Right lung (tissue), 5 donors: ENCODE data around the gene PHF21A. TPM values are rescaled to one million over a fixed set of nuclear protein-coding genes. Genes with fewer than 3 reads are reported as not detected.
A peak's percentile ranks its signal among the peaks of the same experiment; 100 is the strongest.
"Not testable (repeated sequence)": the region's sequence is repeated elsewhere in the genome, so short reads cannot be mapped to it uniquely, and the experiment has no call there.

ENCODE experiments used
- DNase-seq, 2 donors: peaks; one replicate each; pipeline ENCODE4 v3.0.0-alpha.2; 2013
- polyA plus RNA-seq, 5 donors: library from polyadenylated mRNA; unstranded; fragments of 120-200 nt; gene quantifications; one replicate each; pipeline versions ENCODE4 v1.2.1 to v1.2.3, GENCODE V29; 2013; ENCODE audit warnings: inconsistent platforms in 1 of 5, low replicate concordance in 1 of 5; ENCODE audit not compliant: insufficient read length in 5 of 5, insufficient read depth in 1 of 5

The PHF21A gene
- polyA plus RNA-seq, 5 donors = 51.5 to 68.4 (median 64.1) TPM

DNA sequence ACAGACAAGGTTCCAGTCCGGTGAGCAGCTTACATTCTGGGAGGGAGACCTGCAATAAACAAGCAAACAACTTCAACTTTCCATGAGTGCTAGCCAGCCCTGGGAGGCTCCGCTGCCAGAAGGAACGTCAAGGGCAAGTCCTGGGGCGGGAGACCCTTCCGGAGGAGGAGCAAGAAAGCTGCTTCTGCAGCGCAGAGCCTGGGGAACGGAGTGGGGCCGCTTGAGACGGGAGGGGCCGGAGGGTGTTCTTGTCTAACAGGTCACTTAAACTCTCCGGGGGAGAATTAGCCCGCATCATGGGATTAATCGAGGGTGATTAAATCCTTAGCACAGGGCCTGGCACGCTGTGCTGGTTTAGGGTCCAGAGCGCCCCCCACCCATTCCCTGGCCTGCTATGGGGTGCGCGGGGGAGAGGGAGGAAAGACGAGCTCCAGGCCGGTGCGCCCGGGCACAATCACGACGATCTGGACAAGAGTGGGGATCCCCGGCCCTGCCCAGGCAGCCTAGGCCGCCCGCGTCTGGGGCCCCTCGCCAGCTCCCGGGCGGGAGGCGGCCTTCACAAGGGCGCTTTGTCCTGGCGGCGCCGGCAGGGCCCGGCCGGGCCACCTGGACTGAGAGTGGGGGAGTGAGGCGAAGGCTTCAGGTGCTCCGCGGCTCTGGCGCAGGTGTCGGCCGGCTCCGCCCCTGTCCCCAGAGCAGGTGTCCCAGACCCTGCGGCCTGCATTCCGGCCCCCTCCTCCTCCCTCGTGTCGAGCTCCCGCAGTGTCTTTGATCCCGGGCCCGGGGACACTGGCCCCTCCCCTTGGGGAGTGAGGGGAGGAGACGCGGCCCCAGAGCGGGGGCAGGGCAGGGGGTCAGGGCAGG is 199.5 kb downstream of the PHF21A start:
- peak; percentile 59 to 76 for DNase-seq

DNA sequence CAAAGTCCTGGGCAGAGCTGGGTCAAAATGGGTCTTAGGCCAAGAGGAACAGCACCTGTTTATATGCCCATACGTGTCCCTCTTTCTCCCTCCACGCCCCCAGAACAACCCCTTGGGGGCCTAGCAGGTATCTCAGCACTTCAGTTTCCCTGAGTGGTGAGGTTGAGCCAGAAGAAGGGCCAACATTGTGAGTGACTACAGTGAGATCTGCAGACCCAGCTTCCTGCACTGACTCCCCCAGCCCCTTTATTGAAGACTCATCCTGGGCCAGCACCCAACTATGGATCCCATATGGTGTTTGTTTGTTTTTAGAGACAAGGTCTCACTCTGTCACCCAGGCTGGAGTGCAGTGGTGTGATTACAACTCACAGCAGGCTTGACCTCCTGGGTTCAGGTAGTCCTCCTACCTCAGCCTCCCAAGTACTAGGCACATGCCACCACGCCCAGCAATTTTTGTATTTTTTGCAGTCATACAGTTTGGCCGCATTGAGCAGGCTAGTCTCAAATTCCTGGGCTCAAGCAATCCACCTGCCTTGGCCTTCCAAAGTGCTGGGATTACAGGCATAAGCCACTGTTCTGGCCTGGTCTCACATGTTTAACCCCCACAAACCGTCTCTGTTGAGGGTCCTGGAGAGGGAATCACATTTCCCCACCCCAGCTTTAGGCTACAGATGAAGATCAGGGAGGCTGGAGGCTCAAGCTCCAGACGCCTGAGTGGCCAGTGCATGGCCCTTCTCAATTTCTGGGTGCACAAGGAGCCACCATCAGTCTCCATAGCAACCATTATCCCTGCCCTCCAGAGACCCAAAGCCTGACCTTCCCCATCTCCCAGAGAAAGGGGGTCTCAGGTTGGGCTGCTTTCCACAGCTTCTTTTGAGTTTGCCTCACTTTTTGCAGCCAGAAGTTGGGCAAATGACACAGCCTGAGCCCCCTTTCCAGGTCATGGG is 200.4 kb downstream of the PHF21A start:
- no peak for DNase-seq

DNA sequence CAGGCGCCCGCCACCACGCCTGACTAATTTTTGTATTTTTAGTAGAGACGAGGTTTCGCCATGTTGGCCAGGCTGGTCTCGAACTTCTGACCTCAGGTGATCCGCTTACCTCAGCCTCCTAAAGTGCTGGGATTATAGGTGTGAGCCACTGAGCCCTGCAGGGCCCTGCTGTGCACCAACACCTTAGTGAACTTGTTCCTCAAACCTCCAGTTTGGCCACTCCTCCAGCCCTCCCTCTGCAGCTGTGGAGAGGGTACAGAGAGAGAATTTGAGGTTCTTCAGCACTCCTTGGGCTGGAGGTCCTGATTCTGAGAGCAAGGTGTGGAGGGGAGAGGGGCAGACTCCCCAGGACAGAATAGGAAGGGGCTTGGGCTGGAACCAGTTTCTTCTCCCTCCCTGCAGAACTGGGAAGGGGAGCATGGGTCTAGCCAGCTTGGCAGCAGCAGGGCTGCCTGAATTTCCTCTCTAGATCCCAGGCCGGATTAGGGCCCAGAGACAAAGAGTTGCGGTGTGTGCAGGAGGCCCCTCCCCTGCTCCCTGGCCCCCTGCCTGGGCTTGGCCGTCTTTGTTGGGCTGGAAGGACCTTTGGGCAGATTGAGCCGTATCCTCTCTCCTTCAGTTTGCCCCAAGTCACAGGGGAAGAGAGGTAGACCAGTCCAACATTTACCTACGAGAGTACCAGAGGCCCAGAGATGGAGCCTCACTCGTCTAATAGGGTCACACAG is 201.3 kb downstream of the PHF21A start:
- no peak for DNase-seq

DNA sequence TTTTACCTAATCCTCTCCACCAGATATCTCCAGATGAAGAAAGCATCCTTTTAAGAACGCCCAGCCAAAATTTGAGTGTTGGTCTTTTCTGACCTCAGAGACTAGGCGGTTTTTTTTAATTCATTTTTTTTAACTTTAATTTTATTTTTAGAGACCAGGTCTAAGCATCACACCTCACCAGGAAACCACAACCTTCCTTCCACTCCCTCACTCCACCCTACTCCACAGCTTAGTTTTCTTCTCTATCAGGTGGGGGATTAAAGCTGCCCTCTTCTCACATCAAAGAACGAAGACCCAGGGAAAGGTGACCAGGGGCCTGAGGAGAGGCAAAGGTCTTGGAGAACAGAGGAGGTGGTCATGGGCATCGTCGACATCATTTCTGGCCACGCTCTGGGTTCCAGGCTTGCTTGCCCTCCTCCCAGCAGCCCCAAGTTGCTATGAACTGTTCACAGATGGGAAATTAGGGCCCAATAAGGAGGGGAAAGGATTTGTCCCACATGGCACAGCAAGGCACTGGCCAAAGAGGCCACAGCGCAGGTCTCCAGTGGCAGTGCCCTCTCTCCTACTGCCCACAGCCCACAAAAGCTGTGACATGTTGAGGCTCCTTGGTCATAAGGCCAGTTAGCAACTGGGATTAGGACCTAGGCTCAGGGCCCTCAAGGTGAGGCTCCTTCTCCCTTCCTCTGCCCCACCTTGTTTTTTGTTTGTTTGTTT is 202.1 kb downstream of the PHF21A start:
- no peak for DNase-seq

DNA sequence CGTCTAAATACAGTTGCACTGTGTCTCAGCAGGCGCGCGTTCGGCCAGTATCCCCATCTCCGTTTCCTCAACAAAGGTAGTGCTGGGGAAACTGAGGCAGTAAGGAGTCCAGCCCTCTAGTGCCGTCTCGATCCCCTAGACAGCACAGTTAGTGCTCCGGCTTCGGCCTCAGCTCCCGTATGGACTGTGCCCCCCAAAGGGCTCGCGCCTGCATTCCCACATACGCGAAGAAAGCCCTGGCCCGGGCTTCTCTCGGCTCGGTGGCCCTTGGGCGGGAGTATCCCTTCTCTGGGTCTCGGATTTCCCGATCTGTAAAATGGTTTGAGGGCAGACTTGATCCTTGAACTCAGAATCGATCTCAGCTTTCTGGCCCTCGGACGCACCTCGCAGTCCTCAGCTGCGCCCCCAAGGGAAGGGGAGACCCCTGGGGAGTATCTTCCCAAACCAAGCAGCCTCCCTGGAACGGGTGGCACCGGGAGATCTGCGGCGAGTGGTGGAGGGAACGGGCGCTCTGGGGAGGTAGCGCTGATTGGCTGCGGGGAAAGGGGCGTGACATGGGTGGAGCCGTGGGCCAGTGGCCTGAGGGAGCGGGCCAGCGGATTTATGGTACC is 202.8 kb downstream of the PHF21A start:
- DNase-seq = peak in 1 of 2 donors; percentile 28

DNA sequence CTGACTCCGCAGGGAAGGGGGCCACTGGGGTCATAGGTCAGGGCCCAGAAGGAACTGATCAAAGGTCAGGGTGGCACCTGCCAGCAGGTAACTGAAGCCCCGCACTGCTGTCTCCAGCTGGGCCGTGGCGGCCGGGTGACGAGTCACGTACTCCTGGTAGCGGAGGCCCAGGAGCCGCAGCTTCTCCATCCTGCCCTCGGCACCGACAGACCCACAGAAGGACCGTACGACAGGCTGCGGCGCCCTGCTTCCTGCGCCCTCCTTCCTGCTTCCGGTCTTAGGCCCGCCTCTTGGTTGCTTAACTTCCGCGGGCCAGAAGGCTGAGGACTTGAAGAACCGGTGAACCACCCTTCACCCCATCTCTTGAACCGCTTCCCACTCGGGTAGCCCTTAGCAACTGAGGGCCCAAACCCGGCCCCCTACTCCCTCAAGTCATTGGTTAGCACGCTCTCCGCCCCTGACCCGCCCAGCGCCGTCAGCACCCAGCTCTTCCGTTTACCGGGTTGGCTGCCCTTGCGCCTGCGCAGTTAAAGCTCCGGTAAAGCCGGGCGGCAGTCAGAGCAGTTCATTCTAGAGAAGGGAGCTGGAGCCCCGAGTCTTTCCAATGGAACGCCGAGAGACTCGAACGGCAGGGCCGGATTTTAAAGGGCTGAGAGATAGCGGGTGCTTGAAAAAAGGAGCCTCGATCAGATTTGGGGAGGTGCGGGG is 203.5 kb downstream of the PHF21A start, which contains the start of gene PEX16:
Gene PEX16 (minus strand): TSS at position 255 of the 708 bp plus-strand sequence. CDS start 66 bp downstream, at position 189.
- DNase-seq = peak; percentile 99

GRCh38 chr11:45917286-45917622 is 204.0 kb downstream of the PHF21A start:
- DNase-seq = no peak

- no peak for DNase-seq
Observed at GRCh38 chr11:45915446-45915845, 205.8 kb downstream of the PHF21A start.

- DNase-seq = no peak
Observed at GRCh38 chr11:45913942-45914635, 207.2 kb downstream of the PHF21A start.

DNA sequence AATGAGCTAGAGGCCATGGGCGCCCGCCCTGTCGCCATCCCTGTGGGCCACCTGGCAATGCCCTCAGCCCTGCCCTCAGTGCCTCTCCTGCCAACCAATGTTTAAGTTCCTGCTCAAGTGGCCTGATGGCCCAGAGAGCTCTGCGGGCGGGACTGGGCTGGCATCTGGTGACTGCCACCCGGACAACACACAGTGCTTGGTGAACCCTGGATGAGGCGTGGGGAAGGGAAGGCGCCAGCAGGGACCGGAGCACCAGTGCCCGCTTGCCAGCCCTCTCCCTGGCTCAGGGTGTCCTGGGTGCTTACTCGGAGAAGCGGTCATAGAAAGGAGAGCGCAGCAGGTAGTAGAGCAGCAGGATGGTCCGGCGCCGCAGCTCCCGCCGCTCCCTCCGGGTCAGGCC is 207.7 kb downstream of the PHF21A start:
- DNase-seq = no peak

DNA sequence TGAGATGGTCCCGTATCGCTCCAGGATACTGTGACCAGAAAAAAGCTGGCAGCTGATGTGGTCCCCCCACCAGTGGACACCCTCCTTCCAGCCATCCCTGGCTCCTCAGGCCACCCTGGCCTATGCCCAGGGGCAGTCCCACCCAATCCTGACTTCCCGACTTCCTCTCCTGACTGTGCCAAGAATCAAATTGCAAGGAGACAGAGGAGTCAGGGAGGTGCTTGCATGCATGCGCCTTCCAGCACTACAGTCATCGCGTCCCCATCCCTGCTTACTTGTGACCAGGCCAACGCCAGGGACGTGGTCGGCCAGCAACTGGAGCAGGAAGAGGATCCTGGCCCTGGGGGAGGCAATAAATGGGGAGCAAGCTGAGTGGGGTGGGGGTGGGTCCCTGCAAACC is 210.6 kb downstream of the PHF21A start:
- DNase-seq = no peak

GRCh38 chr11:45909594-45910475 is 211.4 kb downstream of the PHF21A start:
- DNase-seq = no peak

GRCh38 chr11:45907911-45908370 is 213.3 kb downstream of the PHF21A start:
- DNase-seq = no peak

DNA sequence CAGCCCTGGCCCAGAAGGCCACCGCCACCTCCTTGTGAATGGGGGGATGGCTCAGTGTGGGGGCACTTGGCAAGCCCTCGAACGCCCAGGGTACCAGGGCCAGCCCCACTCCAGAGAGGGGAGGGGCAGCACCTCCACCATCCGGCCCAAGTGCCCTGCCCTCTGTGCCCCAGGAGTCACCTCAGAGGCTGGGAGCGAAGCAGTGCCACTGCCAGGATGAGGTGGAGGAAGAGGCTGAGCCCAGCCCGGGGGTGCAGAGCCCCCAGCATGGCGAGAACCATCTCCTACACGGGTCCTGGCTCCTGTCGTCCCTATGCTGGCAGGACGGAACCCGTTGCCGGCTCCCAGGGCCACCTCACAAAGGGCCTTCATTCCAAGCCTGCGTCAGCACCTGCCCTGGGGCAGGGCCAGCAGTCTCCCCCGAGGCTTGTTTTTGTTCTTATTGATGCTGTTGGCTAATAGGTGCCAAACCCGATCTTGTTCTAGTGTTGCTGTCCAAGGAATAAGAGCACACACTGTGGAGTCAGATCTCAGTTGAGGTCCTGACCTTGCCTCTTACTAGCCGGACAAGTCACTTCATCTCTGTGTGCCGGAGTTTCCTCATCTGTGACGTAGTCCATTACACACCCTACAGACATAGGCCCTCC is 214.2 kb downstream of the PHF21A start, which contains the start of gene FREY1:
Gene FREY1 (minus strand): TSS at position 307 of the 647 bp plus-strand sequence. CDS start 26 bp downstream, at position 281.
- DNase-seq = no peak

DNA sequence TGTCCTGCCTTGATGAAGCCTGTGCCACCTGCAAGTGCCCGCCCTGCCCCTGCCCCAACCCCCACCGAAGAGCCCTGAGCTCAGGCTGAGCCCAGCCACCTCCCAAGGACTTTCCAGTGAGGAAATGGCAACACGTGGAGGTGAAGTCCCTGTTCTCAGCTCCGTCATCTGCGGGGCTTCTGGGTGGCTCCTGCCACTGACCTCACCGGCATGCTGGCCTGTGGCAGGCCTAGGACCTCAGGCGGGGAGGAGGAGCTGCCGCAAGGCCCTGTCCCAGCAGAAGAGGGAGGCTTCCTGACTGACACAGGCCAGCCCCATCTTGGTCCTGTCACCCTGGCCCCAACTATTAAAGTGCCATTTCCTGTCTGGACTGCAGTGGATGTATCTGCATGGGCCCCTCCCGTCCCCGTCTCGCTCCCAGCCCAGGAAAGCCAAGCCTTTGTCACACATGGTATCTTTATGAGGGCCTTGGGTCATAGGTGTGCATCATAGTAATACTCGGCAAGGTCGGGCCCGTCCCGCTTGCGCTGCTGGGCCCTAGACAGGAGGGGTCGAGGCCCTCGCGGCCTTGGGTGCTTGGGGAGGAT is 215.1 kb downstream of the PHF21A start:
- DNase-seq = no peak

DNA sequence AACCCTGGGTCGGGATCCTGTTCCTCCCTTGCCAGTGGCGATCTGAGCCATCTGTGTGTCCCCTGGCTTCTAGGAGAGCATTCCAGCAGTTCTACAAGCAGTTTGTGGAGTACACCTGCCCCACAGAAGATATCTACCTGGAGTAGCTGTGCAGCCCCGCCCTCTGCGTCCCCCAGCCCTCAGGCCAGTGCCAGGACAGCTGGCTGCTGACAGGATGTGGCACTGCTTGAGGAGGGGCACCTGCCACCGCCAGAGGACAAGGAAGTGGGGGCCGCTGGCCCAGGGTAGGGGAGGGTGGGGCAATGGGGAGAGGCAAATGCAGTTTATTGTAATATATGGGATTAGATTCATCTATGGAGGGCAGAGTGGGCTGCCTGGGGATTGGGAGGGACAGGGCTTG is 215.7 kb downstream of the PHF21A start:
- DNase-seq = not testable (repeated sequence)

- DNase-seq = no peak
Observed at GRCh38 chr11:45905095-45905494, 216.2 kb downstream of the PHF21A start.
